Natural killer cell (primary cell): Measurements from ENCODE around the gene ZDHHC3. TPM values are rescaled to one million over a fixed set of nuclear protein-coding genes. Genes with fewer than 3 reads are reported as not detected.

Experiments
- ATAC-seq, 3 donors: fragments of 150-1000 bp in 2 of 3; fragments of 200-7000 bp in 1 of 3; cut with Tn5 transposase; 1 replicate in 1 of 3; 2 replicates in 2 of 3; pipeline ENCODE4 v1.10.0; 2021; ENCODE audit warnings: mild to moderate bottlenecking in 2 of 3, moderate library complexity in 2 of 3
- DNase-seq, 2 donors: peaks; one replicate each; pipeline versions ENCODE4 v3.0.0 to v3.0.0-alpha.2; 2013 to 2021; ENCODE audit warnings: mixed read lengths in 1 of 2
- H3K27ac ChIP-seq: one replicate; pipeline ENCODE4 v1.5.1; 2013; ENCODE audit warnings: mild to moderate bottlenecking, low read length
- H3K27me3 ChIP-seq: one replicate; pipeline ENCODE4 v1.6.1; 2013; ENCODE audit warnings: low read length; ENCODE audit not compliant: control insufficient read depth, insufficient read depth
- H3K36me3 ChIP-seq: one replicate; pipeline ENCODE4 v1.6.1; 2013; ENCODE audit warnings: low read length; ENCODE audit not compliant: control insufficient read depth, insufficient read depth
- H3K4me1 ChIP-seq: one replicate; pipeline ENCODE4 v1.6.1; 2013; ENCODE audit warnings: low read length; ENCODE audit not compliant: control insufficient read depth, insufficient read depth
- H3K4me3 ChIP-seq: one replicate; pipeline ENCODE4 v1.5.1; 2013; ENCODE audit warnings: low read length
- H3K9me3 ChIP-seq: one replicate; pipeline ENCODE4 v1.6.1; 2013; ENCODE audit warnings: low read length; ENCODE audit not compliant: control insufficient read depth, insufficient read depth
- H3K27ac Mint-ChIP-seq, 2 donors: one replicate each; pipeline ENCODE4 v1.8.0; 2022; ENCODE audit warnings: mild to moderate bottlenecking in 2 of 2, mixed read lengths in 2 of 2, moderate library complexity in 1 of 2
- H3K27me3 Mint-ChIP-seq, 2 donors: one replicate each; pipeline ENCODE4 v1.8.0; 2022; ENCODE audit warnings: low read depth in 2 of 2, mixed read lengths in 2 of 2
- H3K36me3 Mint-ChIP-seq: one replicate; pipeline ENCODE4 v1.8.0; 2022; ENCODE audit warnings: mixed read lengths
- H3K4me1 Mint-ChIP-seq, 2 donors: one replicate each; pipeline ENCODE4 v1.8.0; 2022; ENCODE audit warnings: mixed read lengths in 2 of 2
- H3K4me3 Mint-ChIP-seq: one replicate; pipeline ENCODE4 v1.8.0; 2022; ENCODE audit warnings: mild to moderate bottlenecking, moderate library complexity, mixed read lengths
- H3K9me3 Mint-ChIP-seq, 2 donors: one replicate each; pipeline ENCODE4 v1.8.0; 2022; ENCODE audit warnings: mixed read lengths in 2 of 2
- CTCF ChIP-seq: fragments of 200-600 bp; IDR thresholded peaks from one replicate; pipeline ENCODE4 v1.8.0; 2022; ENCODE audit warnings: antibody characterized with exemption
- WGBS: methylation state at CpG from one replicate; pipeline ENCODE4 v1.1.7; 2013; ENCODE audit warnings: missing lambda C conversion rate; ENCODE audit not compliant: insufficient coverage; 5-methylcytosine and 5-hydroxymethylcytosine counted together
- intact Hi-C: fragments of 100-400 bp; cut with micrococcal nuclease; formaldehyde crosslinking; loops from one replicate; pipeline ENCODE4 v1.14.2; 2022
- total RNA-seq, 4 donors: library from RNA; stranded (reverse); fragments of 120-200 nt in 1 of 4; gene quantifications; one replicate each; pipeline versions ENCODE4 v1.2.3 to v1.2.4, GENCODE V29; 2013 to 2022

ZDHHC3 gene
- total RNA-seq, 3 donors from 2014 or later (not counting 1 experiment from before 2014, with no cell fraction given): 62.3 to 100.0 (median 78.6) TPM

GRCh38 chr3:44974416-44974815, 1.6 kb downstream of the ZDHHC3 start:
- ATAC-seq (no peak), DNase-seq (no peak)
- H3K9me3 Mint-ChIP-seq: no peaks in the 10 kb centered on the region
- H3K4me1 Mint-ChIP-seq: peaks cover 67 to 72% of the 10 kb centered on the region in 2 donors
- peaks cover 33% of the 10 kb centered on the region for H3K4me1 ChIP-seq
- 86% methylated on average over 4 of the region's 4 CpGs for WGBS
- H3K4me3 Mint-ChIP-seq: peak overlapping the region; percentile 98
- H3K9me3 ChIP-seq: no peaks in the 10 kb centered on the region
- no peaks in the 10 kb centered on the region for H3K27me3 ChIP-seq
- H3K4me3 ChIP-seq: no peak overlapping the region
- H3K36me3 ChIP-seq: no peaks in the 10 kb centered on the region
- H3K27ac Mint-ChIP-seq: peak overlapping the region; percentile 93 to 98
- no peak overlapping the region for H3K27ac ChIP-seq
- no peaks in the 10 kb centered on the region for H3K36me3 Mint-ChIP-seq
- intact Hi-C loops: loop anchor here (5.0 kb wide), 1 partner anchor 112 kb away; the partner anchor contains the start of gene TMEM42
- H3K27me3 Mint-ChIP-seq: no peaks in the 10 kb centered on the region
- no peak for TF ChIP-seq CTCF

GRCh38 chr3:44970926-44971490, 5.0 kb downstream of the ZDHHC3 start:
- intact Hi-C loops: loop anchor here (5.0 kb wide), 1 partner anchor 109 kb away; the partner anchor contains the start of gene TMEM42
- TF ChIP-seq CTCF: no peak
- Histone ChIP-seq H3K36me3 (no peaks in the 10 kb centered on the region), H3K27ac (no peak overlapping the region), H3K4me1 (peaks cover 48% of the 10 kb centered on the region), H3K27me3 (no peaks in the 10 kb centered on the region), H3K4me3 (no peak overlapping the region), H3K9me3 (no peaks in the 10 kb centered on the region)
- peaks cover 75 to 76% of the 10 kb centered on the region in 2 donors for H3K4me1 Mint-ChIP-seq
- peak overlapping the region; percentile 42 for H3K4me3 Mint-ChIP-seq
- H3K9me3 Mint-ChIP-seq: no peaks in the 10 kb centered on the region
- DNase-seq: no peak
- H3K27me3 Mint-ChIP-seq: no peaks in the 10 kb centered on the region
- no peak for ATAC-seq
- peak overlapping the region; percentile 76 to 90 for H3K27ac Mint-ChIP-seq
- H3K36me3 Mint-ChIP-seq: no peaks in the 10 kb centered on the region
- 100% methylated on average over 3 of the region's 3 CpGs for WGBS

- H3K36me3 Mint-ChIP-seq: no peaks in the 10 kb centered on the region
- peak in 1 of 2 donors; percentile 40 for DNase-seq
- Histone ChIP-seq H3K36me3 (no peaks in the 10 kb centered on the region), H3K9me3 (no peaks in the 10 kb centered on the region), H3K27ac (peak overlapping the region; percentile 73), H3K4me1 (peaks cover 41% of the 10 kb centered on the region), H3K27me3 (no peaks in the 10 kb centered on the region), H3K4me3 (no peak overlapping the region)
- intact Hi-C loops: loop anchor here (5.0 kb wide), 1 partner anchor 108 kb away; the partner anchor contains the start of gene TMEM42
- peaks cover 77 to 81% of the 10 kb centered on the region in 2 donors for H3K4me1 Mint-ChIP-seq
- H3K27me3 Mint-ChIP-seq: no peaks in the 10 kb centered on the region
- WGBS: 37% methylated on average over 2 of the region's 2 CpGs
- no peaks in the 10 kb centered on the region for H3K9me3 Mint-ChIP-seq
- H3K4me3 Mint-ChIP-seq: peak overlapping the region; percentile 77
- peak overlapping the region; percentile 76 to 90 for H3K27ac Mint-ChIP-seq
- peak; percentile 63 to 72 (median 66) for ATAC-seq
- no peak for TF ChIP-seq CTCF
Observed at GRCh38 chr3:44969828-44970179, 6.2 kb downstream of the ZDHHC3 start.
